ENCODE measurements around the gene C16orf46.

- TF ChIP-seq TAF1 (conservative IDR thresholded peaks at IDR 0.05): no peak
- no peak for TF ChIP-seq RAD21 (IDR thresholded peaks at IDR 0.05)
- TF ChIP-seq CTCF (IDR thresholded peaks at IDR 0.05; ENCODE audit: low read depth, low read length, missing input control): no peak
- TF ChIP-seq SP1 (IDR thresholded peaks at IDR 0.05): no peak
- no peak for TF ChIP-seq YY1 (IDR thresholded peaks at IDR 0.05)
- TF ChIP-seq ZBTB33 (IDR thresholded peaks at IDR 0.05): no peak
- no peak for TF ChIP-seq MAX (IDR thresholded peaks at IDR 0.05)
- TF ChIP-seq JUND (IDR thresholded peaks at IDR 0.05): no peak
- no peak for TF ChIP-seq ATF3 (IDR thresholded peaks at IDR 0.05)
- TF ChIP-seq RXRA (IDR thresholded peaks at IDR 0.05): no peak
- TF ChIP-seq FOXA1 (IDR thresholded peaks at IDR 0.05): no peak
- TF ChIP-seq EGR1 (IDR thresholded peaks at IDR 0.05; ENCODE audit: low read depth in 2 of 2): no peak
- TF ChIP-seq REST (IDR thresholded peaks at IDR 0.05): no peak
- no peak for TF ChIP-seq GABPA (IDR thresholded peaks at IDR 0.05 in 1 of 2, conservative IDR thresholded peaks at IDR 0.05 in 1 of 2)
Measured at GRCh38 chr16:81116285-81116684, 39.2 kb upstream of the C16orf46 start.

All from liver (tissue), 3 donors.